ENCODE data around the gene CNEP1R1.

GRCh38 chr16:50023641-50024040 lies 1.4 kb upstream of the CNEP1R1 start:
- TF ChIP-seq GATA2 (IDR thresholded peaks at IDR 0.05; ENCODE audit: low read depth, low read length) = no peak
- TF ChIP-seq GATA3 (IDR thresholded peaks at IDR 0.05; ENCODE audit: low read depth, low read length) = no peak

Measured in SH-SY5Y (cell line).